OCI-LY3 (cell line): Measurements from ENCODE around the gene AGBL1.

Experiments used
- EZH2phosphoT487 ChIP-seq: fragments of 200-600 bp; shearing (Covaris generic); IDR thresholded peaks from 2 replicates; pipeline ENCODE4 v1.6.1; 2018; ENCODE audit warnings: antibody characterized with exemption, mixed run types, low read depth
- TF ChIP-seq, protein P1 (sequence below): fragments of 200-600, 300-600 bp; sonication (generic); IDR thresholded peaks from 2 replicates; pipeline ENCODE4 v1.5.1; 2014; ENCODE audit warnings: antibody characterized with exemption, low read length, low read depth

DNA sequence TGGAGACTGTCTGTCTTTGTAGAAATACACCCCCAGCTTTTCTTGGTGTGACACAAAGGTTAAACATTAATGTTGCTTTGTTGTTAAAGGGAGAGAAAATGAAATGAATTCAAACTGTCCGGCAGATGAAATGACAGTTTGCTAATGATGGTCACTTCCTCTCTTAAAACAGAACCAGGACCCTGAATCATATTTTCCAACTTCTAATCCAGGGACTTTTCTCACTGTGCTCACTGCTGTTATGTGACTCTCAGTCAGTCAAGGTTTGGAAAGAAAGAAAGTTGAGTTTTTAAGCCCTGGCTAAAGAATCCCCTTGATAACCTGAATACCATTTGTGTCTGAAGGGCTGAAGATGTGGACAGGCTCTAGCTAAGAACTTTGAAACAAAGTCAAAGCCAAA, 215.8 kb downstream of the AGBL1 start:
- TF ChIP-seq, protein P1, sequence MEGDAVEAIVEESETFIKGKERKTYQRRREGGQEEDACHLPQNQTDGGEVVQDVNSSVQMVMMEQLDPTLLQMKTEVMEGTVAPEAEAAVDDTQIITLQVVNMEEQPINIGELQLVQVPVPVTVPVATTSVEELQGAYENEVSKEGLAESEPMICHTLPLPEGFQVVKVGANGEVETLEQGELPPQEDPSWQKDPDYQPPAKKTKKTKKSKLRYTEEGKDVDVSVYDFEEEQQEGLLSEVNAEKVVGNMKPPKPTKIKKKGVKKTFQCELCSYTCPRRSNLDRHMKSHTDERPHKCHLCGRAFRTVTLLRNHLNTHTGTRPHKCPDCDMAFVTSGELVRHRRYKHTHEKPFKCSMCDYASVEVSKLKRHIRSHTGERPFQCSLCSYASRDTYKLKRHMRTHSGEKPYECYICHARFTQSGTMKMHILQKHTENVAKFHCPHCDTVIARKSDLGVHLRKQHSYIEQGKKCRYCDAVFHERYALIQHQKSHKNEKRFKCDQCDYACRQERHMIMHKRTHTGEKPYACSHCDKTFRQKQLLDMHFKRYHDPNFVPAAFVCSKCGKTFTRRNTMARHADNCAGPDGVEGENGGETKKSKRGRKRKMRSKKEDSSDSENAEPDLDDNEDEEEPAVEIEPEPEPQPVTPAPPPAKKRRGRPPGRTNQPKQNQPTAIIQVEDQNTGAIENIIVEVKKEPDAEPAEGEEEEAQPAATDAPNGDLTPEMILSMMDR = no peak
- no peak for TF ChIP-seq EZH2phosphoT487
